GM19452 (cell line): ENCODE data around the gene CRYGC.

Source experiments
- ATAC-seq: cut with Tn5 transposase; IDR thresholded peaks from one replicate; pipeline ENCODE4 v1.9.1; 2021; ENCODE audit not compliant: unreplicated experiment

CRYGC gene

GRCh38 chr2:208097313-208097712 lies 32.3 kb downstream of the CRYGC start:
- no peak for ATAC-seq

- ATAC-seq, result no peak
Observed at GRCh38 chr2:208096080-208096479, 33.5 kb downstream of the CRYGC start.

- no peak for ATAC-seq
Observed at GRCh38 chr2:208093128-208093527, 36.5 kb downstream of the CRYGC start.

- ATAC-seq, result no peak
Observed at GRCh38 chr2:208092093-208092832, 37.4 kb downstream of the CRYGC start.

GRCh38 chr2:208090420-208090819 lies 39.2 kb downstream of the CRYGC start:
- no peak for ATAC-seq

GRCh38 chr2:208086029-208086428 lies 43.6 kb downstream of the CRYGC start:
- no peak for ATAC-seq

GRCh38 chr2:208083807-208084206 lies 45.8 kb downstream of the CRYGC start:
- no peak for ATAC-seq
